ENCODE data around the gene PRKCA.

PRKCA gene

DNA sequence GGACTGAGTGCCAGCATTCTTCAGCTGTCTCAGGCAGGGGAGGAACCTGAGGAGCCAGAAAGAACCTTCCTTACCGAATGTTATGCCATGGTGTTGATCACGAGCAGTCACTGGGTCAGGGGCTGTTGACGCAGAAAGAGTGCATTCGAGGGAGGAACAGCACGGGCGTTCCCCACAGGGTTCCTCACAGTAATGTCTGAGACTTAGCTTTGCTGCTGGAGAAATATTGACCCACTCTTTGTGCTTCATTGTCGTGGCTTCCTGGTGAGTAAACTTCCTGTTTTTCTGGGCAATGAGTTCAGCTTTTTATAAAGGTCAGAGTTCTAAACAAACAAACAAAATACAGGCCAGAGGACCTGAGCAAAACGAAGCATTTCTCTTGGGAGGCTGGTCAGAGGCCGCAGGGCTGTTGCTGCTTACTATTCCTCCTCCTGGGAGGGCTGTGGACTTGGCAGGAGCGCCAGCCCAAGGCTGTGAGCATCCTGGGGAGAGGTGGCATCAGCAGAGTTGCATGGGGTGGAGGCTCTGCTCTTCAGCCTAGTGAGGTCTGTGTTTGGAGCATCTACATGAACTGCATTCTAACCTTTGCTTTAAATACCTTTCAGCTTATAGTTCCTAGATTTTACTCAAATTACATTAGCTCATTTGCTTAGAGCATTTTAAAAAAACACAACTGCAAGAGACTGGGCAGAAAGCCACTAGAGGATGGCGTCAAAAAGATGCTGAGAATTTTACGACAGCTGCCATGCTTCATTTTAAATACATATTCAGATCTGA lies 389.4 kb downstream of the PRKCA start:
- DNase-seq (ENCODE audit: low read depth) = no peak
- TF ChIP-seq, protein P1, sequence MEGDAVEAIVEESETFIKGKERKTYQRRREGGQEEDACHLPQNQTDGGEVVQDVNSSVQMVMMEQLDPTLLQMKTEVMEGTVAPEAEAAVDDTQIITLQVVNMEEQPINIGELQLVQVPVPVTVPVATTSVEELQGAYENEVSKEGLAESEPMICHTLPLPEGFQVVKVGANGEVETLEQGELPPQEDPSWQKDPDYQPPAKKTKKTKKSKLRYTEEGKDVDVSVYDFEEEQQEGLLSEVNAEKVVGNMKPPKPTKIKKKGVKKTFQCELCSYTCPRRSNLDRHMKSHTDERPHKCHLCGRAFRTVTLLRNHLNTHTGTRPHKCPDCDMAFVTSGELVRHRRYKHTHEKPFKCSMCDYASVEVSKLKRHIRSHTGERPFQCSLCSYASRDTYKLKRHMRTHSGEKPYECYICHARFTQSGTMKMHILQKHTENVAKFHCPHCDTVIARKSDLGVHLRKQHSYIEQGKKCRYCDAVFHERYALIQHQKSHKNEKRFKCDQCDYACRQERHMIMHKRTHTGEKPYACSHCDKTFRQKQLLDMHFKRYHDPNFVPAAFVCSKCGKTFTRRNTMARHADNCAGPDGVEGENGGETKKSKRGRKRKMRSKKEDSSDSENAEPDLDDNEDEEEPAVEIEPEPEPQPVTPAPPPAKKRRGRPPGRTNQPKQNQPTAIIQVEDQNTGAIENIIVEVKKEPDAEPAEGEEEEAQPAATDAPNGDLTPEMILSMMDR (IDR thresholded peaks at IDR 0.05; ENCODE audit: low read depth, low read length, missing control alignments) = no peak
- no peak overlapping the region for H3K4me3 ChIP-seq (ENCODE audit: low read depth, low read length)

DNA sequence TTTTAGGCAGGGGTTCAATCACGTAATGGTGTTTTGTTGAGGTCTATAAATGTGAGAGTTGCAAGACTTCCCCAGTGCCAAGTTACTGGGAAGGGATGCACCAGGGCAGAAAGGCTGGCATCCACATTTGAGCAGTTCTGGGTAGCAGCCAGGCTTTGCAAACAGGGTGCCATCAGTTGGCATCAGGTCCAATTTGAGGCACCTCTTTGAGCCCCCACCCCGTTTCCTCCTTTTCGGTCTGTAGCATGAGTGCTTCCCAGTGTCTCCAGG lies 389.9 kb downstream of the PRKCA start:
- H3K4me3 ChIP-seq (ENCODE audit: low read depth, low read length) = no peak overlapping the region
- DNase-seq (ENCODE audit: low read depth) = no peak
- TF ChIP-seq, protein P1 (IDR thresholded peaks at IDR 0.05; ENCODE audit: low read depth, low read length, missing control alignments) = no peak

DNA sequence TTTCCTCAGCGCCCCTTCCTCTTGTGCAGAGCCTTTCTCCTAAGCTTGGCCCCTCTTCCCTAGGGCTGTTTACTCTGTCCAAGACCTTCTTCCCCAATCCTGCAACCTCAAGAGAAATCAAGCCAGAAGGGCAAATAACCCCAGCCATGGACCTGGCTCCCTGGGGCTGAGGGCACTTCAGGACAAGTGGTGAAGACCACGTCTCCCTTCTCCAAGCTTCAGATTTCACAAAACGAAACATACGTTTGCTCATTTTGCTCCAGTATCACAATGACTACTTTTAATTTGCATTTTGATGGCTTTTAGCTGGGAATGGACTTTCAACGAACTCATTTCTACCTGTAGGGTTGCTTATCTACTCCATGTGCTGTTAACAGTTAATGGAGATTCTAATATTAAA lies 392.7 kb downstream of the PRKCA start:
- H3K4me3 ChIP-seq (ENCODE audit: low read depth, low read length) = no peak overlapping the region
- no peak for DNase-seq (ENCODE audit: low read depth)
- TF ChIP-seq, protein P1 (IDR thresholded peaks at IDR 0.05; ENCODE audit: low read depth, low read length, missing control alignments) = no peak

DNA sequence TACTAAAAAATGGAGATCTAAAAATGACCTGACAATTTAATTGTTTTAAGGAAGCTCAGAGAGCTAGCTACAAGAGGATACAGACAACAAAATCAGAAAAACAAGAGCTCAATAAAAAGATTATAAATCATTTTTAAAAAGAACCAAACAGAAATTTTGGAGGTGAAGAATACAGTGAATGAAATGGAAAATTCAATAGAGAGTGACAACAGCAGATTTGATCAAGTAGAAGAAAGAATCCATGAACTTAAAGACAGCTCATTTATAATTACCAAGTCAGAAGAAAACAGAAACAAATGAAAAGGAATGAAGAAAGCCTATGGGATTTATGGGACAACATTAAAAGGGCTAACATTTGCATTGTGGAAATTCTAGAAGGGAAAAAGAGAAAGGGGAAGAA lies 395.9 kb downstream of the PRKCA start:
- TF ChIP-seq, protein P1 (IDR thresholded peaks at IDR 0.05; ENCODE audit: low read depth, low read length, missing control alignments) = no peak
- no peak for DNase-seq (ENCODE audit: low read depth)
- H3K4me3 ChIP-seq (ENCODE audit: low read depth, low read length) = no peak overlapping the region

DNA sequence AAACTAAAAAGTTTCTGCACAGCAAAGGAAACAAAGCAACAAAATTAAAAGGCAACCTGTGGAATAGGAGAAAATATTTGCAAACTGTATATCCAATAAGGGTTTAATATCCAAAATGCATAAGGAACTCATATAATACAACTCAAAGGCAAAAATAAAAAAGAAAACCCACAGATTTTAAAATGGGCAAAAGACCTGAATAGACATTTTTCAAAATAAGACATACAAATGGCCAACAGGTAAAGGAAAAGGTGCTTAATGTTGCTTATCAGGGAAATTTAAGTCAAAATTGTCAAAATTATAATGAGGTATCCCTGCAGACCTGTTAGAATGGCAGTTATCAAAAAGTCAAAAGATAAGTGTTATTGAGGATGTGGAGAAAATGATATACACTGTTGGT lies 399.0 kb downstream of the PRKCA start:
- H3K4me3 ChIP-seq (ENCODE audit: low read depth, low read length) = no peak overlapping the region
- no peak for DNase-seq (ENCODE audit: low read depth)
- TF ChIP-seq, protein P1 (IDR thresholded peaks at IDR 0.05; ENCODE audit: low read depth, low read length, missing control alignments) = no peak

DNA sequence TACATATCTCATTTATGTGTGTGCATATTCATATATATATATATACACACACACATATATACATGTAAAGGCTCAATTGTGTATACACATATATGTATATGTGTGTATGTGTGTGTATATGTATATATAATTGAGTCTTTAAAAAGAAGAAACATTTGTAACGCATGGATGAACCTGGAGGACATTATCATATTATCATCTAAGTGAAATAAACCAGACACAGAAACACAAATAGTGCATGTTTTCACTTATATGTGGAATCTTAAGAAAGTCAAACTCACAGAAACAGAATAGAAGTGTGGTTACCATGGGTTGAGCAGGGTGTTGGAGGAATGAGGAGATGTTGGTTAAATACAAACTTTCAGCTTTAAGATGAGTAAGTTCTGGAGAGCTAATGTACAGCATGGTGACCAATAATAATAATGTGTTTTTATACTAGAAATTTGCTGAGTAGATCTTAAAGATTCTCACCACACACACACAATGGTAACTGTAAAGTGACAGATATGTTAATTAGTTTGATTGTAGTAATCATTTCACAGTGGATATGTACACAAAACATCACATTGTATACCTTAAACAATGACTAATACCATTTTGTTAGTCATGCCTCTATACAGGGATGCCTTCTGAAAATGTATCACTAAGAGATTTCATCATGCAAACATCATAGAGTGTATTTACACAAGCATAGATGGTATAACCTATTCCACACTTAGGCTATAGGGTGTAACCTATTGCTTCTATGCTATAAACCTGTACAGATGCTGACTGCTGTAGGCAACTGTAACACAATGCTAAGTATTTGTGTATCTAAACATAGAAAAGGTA lies 399.9 kb downstream of the PRKCA start:
- H3K4me3 ChIP-seq (ENCODE audit: low read depth, low read length) = no peak overlapping the region
- TF ChIP-seq, protein P1 (IDR thresholded peaks at IDR 0.05; ENCODE audit: low read depth, low read length, missing control alignments) = no peak
- DNase-seq (ENCODE audit: low read depth) = no peak

Measured in GM12864 (cell line).